Metanephros (tissue), 2 donors: ENCODE measurements around the gene EDN2. TPM values are rescaled to one million over a fixed set of nuclear protein-coding genes. Genes with fewer than 3 reads are reported as not detected.

ENCODE experiments used
- small RNA-seq: library from RNA; depleted of rRNA; stranded (forward); fragments of <200 nt; gene quantifications from one replicate; pipeline ENCODE3, GENCODE V24; 2014; ENCODE audit warnings: low replicate concordance
- total RNA-seq: library from RNA; depleted of rRNA; stranded (reverse); fragments of >200 nt; gene quantifications from one replicate; pipeline ENCODE4 v1.2.3, GENCODE V29; 2014

Gene EDN2
- 3.5 TPM for total RNA-seq

GRCh38 chr1:41484402-41485241 lies at the start of gene EDN2:
Gene EDN2, minus strand, starts transcription at chr1:41484683. Its CDS starts 82 bp downstream, at chr1:41484601.

Small RNAs within 50 kb of the gene (small RNA-seq; reads per million reads assigned to genes)
- gene RNA5SP45: not detected

Other genes starting within 250 kb of the EDN2 start
- 53.2 TPM for gene SCMH1, start 242.4 kb downstream of the EDN2 start, total RNA-seq
- 5.3 TPM for gene FOXO6, start 123.2 kb downstream of the EDN2 start, total RNA-seq